Endodermal cell (in vitro differentiated cells): ENCODE data around the gene TBC1D8. TPM values are rescaled to one million over a fixed set of nuclear protein-coding genes. Genes with fewer than 3 reads are reported as not detected.

Experiments used
- DNase-seq: peaks from one replicate; pipeline ENCODE4 v3.0.0-alpha.2; 2017
- H3K27ac ChIP-seq: 2 replicates; pipeline ENCODE4 v1.5.1; 2013; ENCODE audit warnings: mild to moderate bottlenecking, low read depth, low read length, moderate library complexity
- H3K27me3 ChIP-seq: 2 replicates; pipeline ENCODE4 v1.6.1; 2013; ENCODE audit warnings: mild to moderate bottlenecking, low read length, moderate library complexity; ENCODE audit not compliant: insufficient read depth, control insufficient read depth, poor library complexity, severe bottlenecking
- H3K36me3 ChIP-seq: 2 replicates; pipeline ENCODE4 v1.7.0; 2013; ENCODE audit warnings: mild to moderate bottlenecking, low read length, moderate library complexity; ENCODE audit not compliant: control insufficient read depth, insufficient read depth
- H3K4me1 ChIP-seq: one replicate; pipeline ENCODE4 v1.7.0; 2013; ENCODE audit warnings: low read length; ENCODE audit not compliant: control insufficient read depth, insufficient read depth
- H3K4me3 ChIP-seq: 2 replicates; pipeline ENCODE4 v1.5.1; 2013; ENCODE audit warnings: mild to moderate bottlenecking, low read length, moderate library complexity
- H3K9ac ChIP-seq: 2 replicates; pipeline ENCODE4 v1.6.1; 2013; ENCODE audit warnings: mild to moderate bottlenecking, low read length, moderate library complexity; ENCODE audit not compliant: poor library complexity, severe bottlenecking; ENCODE audit errors: extremely low read depth
- H3K9me3 ChIP-seq: 2 replicates; pipeline ENCODE4 v1.6.1; 2013; ENCODE audit warnings: mild to moderate bottlenecking, low read length, moderate library complexity; ENCODE audit not compliant: control insufficient read depth
- H3K27ac Mint-ChIP-seq: 2 replicates; pipeline ENCODE4 v1.8.0; 2020; ENCODE audit warnings: mixed read lengths
- H3K27me3 Mint-ChIP-seq: 2 replicates; pipeline ENCODE4 v1.8.0; 2021; ENCODE audit warnings: mild to moderate bottlenecking, mixed read lengths; ENCODE audit not compliant: insufficient read depth
- H3K36me3 Mint-ChIP-seq: 2 replicates; pipeline ENCODE4 v1.8.0; 2020; ENCODE audit warnings: low read depth, mixed read lengths
- H3K4me1 Mint-ChIP-seq: 2 replicates; pipeline ENCODE4 v1.8.0; 2020; ENCODE audit warnings: mixed read lengths
- H3K4me3 Mint-ChIP-seq: 2 replicates; pipeline ENCODE4 v1.8.0; 2020; ENCODE audit warnings: mild to moderate bottlenecking, moderate library complexity, mixed read lengths
- H3K9me3 Mint-ChIP-seq: 2 replicates; pipeline ENCODE4 v1.8.0; 2020; ENCODE audit warnings: mild to moderate bottlenecking, mixed read lengths
- WGBS, 2 experiments: methylation state at CpG; one replicate each; pipeline versions ENCODE4 v1.1.5 to v1.1.7; 2013; ENCODE audit warnings: missing lambda C conversion rate in 2 of 2, mixed read lengths in 1 of 2; ENCODE audit not compliant: insufficient coverage in 1 of 2, insufficient read length in 1 of 2; 5-methylcytosine and 5-hydroxymethylcytosine counted together
- total RNA-seq, 2 donors: library from RNA; stranded (reverse); fragmentation: NEBNext Ultra II Directional in 1 of 2; extraction: Animal tissue kit (Norgen Biotek cat#: 25700) in 1 of 2; gene quantifications; 2 replicates in 1 of 2; 3 replicates in 1 of 2; pipeline ENCODE4 v1.2.1, GENCODE V29; 2021
- TF ChIP-seq, protein P1 (sequence below): fragments of 200-600 bp; sonication (generic); conservative IDR thresholded peaks from 2 replicates; pipeline ENCODE4 v1.5.0; 2021; ENCODE audit warnings: antibody characterized with exemption, mild to moderate bottlenecking

TBC1D8 gene
- total RNA-seq, 2 donors from 2014 or later, result 14.4 to 14.5 TPM

DNA sequence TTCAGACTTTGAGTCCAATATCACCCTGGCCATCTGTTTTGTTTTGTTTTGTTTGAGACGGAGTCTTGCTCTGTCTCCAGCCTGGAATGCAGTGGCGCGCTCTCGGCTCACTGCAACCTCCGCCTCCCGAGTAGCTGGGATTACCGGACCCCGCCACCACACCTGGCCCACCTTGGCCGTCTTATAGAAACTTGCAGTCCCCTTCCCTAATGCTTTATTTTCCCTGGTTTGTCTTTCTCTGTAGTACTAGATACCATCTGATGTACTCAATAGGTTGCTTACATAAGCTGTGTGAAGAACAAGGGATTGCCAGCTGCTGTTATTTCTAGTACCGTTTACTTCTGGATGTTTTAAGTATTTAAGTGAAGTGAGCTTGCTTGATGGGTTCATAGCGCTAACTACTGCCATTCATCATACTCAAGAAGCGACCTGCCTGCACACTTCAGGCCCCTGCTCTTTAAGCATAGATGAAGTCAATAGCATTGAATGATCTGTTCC, 147.9 kb downstream of the TBC1D8 start:
- Mint-ChIP-seq H3K9me3 (peaks cover 3% of the 10 kb centered on the region), H3K4me1 (peaks cover 27% of the 10 kb centered on the region), H3K27me3 (peaks cover 2% of the 10 kb centered on the region), H3K4me3 (peak overlapping the region; percentile 98), H3K27ac (peak overlapping the region; percentile 95), H3K36me3 (peaks cover 59% of the 10 kb centered on the region)
- no peaks in the 10 kb centered on the region for H3K27me3 ChIP-seq
- H3K9me3 ChIP-seq, result no peaks in the 10 kb centered on the region
- H3K36me3 ChIP-seq, result peaks cover 57% of the 10 kb centered on the region
- WGBS, 2 experiments, result 10 to 18% methylated on average over 4 to 12 of the region's 12 CpGs
- H3K4me3 ChIP-seq, result peak overlapping the region; percentile 97
- TF ChIP-seq, protein P1, sequence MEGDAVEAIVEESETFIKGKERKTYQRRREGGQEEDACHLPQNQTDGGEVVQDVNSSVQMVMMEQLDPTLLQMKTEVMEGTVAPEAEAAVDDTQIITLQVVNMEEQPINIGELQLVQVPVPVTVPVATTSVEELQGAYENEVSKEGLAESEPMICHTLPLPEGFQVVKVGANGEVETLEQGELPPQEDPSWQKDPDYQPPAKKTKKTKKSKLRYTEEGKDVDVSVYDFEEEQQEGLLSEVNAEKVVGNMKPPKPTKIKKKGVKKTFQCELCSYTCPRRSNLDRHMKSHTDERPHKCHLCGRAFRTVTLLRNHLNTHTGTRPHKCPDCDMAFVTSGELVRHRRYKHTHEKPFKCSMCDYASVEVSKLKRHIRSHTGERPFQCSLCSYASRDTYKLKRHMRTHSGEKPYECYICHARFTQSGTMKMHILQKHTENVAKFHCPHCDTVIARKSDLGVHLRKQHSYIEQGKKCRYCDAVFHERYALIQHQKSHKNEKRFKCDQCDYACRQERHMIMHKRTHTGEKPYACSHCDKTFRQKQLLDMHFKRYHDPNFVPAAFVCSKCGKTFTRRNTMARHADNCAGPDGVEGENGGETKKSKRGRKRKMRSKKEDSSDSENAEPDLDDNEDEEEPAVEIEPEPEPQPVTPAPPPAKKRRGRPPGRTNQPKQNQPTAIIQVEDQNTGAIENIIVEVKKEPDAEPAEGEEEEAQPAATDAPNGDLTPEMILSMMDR, result no peak
- no peak for DNase-seq
- H3K27ac ChIP-seq, result no peak overlapping the region
- no peaks in the 10 kb centered on the region for H3K4me1 ChIP-seq
- peak overlapping the region; percentile 99 for H3K9ac ChIP-seq

DNA sequence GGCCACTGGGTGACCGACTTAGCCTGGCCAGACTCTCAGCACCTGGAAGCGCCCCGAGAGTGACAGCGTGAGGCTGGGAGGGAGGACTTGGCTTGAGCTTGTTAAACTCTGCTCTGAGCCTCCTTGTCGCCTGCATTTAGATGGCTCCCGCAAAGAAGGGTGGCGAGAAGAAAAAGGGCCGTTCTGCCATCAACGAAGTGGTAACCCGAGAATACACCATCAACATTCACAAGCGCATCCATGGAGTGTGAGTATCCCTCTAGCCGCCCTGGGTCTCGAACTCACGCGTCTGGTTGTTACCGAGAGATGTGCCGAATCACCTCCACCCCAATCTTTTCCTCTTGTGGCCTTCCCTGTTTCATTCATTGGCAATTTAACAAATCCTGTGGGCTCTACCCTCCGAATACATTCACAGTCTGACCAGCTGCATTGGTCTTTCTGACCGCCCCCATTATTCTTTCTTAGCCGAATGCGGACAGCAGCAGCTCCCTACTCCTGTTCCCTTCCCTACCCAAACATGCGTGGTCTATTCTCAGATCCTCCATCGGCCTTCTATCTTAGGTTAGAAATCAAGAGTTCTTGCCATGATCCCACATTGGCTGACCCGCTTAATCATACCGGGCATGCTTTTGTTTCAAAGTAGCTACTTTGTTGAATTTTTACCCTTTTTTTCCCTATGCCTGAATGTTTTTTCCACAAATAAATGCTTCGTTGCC, 148.5 kb downstream of the TBC1D8 start:
- TF ChIP-seq, protein P1, result no peak

DNA sequence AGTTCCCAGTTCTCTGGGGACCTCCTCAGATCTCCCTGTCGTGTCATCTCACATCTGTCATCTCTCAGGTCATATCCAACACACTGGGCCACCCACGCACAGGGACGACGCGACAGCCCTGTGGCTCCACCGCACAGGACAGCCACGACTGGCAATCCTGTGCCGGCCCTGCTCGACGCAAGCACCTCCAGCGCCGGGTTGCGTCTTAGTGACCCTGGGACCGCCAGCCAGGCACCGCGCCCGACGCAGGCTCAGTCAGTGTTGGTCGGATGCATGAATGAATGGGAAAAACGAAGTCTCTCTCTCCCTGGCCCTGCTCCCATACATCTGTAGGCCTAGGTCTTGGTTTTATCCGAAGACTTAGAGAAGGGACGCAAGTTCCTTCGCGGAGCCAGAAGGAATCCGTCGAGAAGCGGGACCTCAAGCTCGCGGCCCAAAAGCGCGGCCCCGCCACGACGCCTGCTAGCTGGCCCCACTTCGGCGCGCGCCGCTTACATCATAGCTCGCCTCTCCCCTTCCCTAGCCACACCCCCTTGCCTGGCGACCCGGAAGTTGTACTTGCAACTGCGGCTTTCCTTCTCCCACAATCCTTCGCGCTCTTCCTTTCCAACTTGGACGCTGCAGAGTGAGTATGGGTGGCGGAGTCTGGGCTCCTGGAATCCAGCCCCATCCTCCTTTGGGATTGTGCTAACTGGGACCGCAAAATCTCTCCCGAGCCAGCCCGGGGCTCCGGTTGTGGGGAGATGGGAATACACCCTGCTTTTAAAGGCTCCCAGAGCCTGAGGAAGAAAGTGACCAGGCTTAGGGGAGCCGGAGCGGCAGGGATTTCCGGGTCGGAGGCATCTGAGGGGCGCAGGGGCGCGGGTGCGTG, 149.3 kb downstream of the TBC1D8 start, which contains the start of gene RPL31:
Gene RPL31 (plus strand): TSS at position 599 of the 871 bp plus-strand sequence. CDS start 413 bp downstream, outside the sequence.
- Mint-ChIP-seq H3K27ac (peak within 1 kb of the TSS; percentile 95), H3K36me3 (peaks cover 45% of the 10 kb centered on the region), H3K4me3 (peak within 1 kb of the TSS; percentile 98), H3K27me3 (peaks cover 2% of the 10 kb centered on the region), H3K4me1 (peaks cover 23% of the 10 kb centered on the region), H3K9me3 (peaks cover 3% of the 10 kb centered on the region)
- Histone ChIP-seq H3K4me3 (peak within 1 kb of the TSS; percentile 97), H3K9ac (peak within 1 kb of the TSS; percentile 99), H3K27me3 (no peaks in the 10 kb centered on the region), H3K9me3 (no peaks in the 10 kb centered on the region), H3K27ac (peak within 1 kb of the TSS; percentile 94), H3K4me1 (no peaks in the 10 kb centered on the region), H3K36me3 (peaks cover 44% of the 10 kb centered on the region)
- DNase-seq, result peak; percentile 98
- TF ChIP-seq, protein P1, result no peak
- 12 to 27% methylated on average over 22 to 59 of the region's 59 CpGs for WGBS, 2 experiments

More for the DNA sequence above, 148.5 kb downstream of the TBC1D8 start:
- H3K9me3 Mint-ChIP-seq, result peaks cover 3% of the 10 kb centered on the region
- H3K27me3 Mint-ChIP-seq, result peaks cover 2% of the 10 kb centered on the region
- H3K36me3 Mint-ChIP-seq, result peaks cover 53% of the 10 kb centered on the region
- peak overlapping the region; percentile 99 for H3K9ac ChIP-seq
- peaks cover 26% of the 10 kb centered on the region for H3K4me1 Mint-ChIP-seq
- no peaks in the 10 kb centered on the region for H3K27me3 ChIP-seq
- peaks cover 52% of the 10 kb centered on the region for H3K36me3 ChIP-seq
- H3K4me1 ChIP-seq, result no peaks in the 10 kb centered on the region
- no peaks in the 10 kb centered on the region for H3K9me3 ChIP-seq
- peak overlapping the region; percentile 97 for H3K4me3 ChIP-seq
- peak overlapping the region; percentile 95 for H3K27ac Mint-ChIP-seq
- H3K27ac ChIP-seq, result peak overlapping the region; percentile 94
- no peak for DNase-seq
- WGBS, 2 experiments, result 1% methylated on average over 16 to 26 of the region's 26 CpGs
- H3K4me3 Mint-ChIP-seq, result peak overlapping the region; percentile 98
